Measurements from ENCODE around the gene BATF3. TPM values are rescaled to one million over a fixed set of nuclear protein-coding genes. Genes with fewer than 3 reads are reported as not detected.

BATF3 gene
- total and polyA plus RNA-seq, 2 of the 4 experiments (the other 2 are of a cell fraction) = 1.6 to 3.9 TPM

GRCh38 chr1:212701910-212702309 is 2.3 kb upstream of the BATF3 start:
- Histone ChIP-seq H3K9me3 (ENCODE audit: control insufficient read depth, insufficient read depth, low read length) (no peaks in the 10 kb centered on the region), H3K79me1 (ENCODE audit: low read depth in 1 of 2, low read length in 2 of 2) (no peaks in the 10 kb centered on the region; a peak in 2 of 4 replicates), H3K23ac (ENCODE audit: low read depth, low read length) (no peak overlapping the region), H2AFZ (replicated peaks; ENCODE audit: low read length, poor library complexity) (no peak overlapping the region), H3K56ac (ENCODE audit: extremely low read depth, insufficient read depth, low read length) (no peak overlapping the region), H4K8ac (ENCODE audit: low read depth in 2 of 2, low read length in 2 of 2) (no peak overlapping the region), H3K4me1 (ENCODE audit: control insufficient read depth, insufficient read depth, low read length) (peaks cover 3% of the 10 kb centered on the region; the same call in 1 of the 2 replicates), H3K4ac (ENCODE audit: low read depth, low read length) (no peak overlapping the region), H3K9ac (ENCODE audit: low read depth, low read length) (no peak overlapping the region), H4K5ac (ENCODE audit: low read depth, low read length) (no peak overlapping the region), H4K91ac (ENCODE audit: insufficient read depth, low read depth, low read length) (no peak overlapping the region), H3K36me3 (ENCODE audit: control insufficient read depth, insufficient read depth, low read length) (no peaks in the 10 kb centered on the region), H3K4me2 (ENCODE audit: low read depth, low read length) (no peak overlapping the region), H3K9me1 (ENCODE audit: insufficient read depth, low read length) (no peaks in the 10 kb centered on the region), H3K14ac (replicated peaks; ENCODE audit: low read depth, low read length) (no peak overlapping the region), H3K18ac (ENCODE audit: low read depth, low read length) (no peak overlapping the region), H2AK9ac (replicated peaks; ENCODE audit: low read depth, low read length, poor library complexity) (no peak overlapping the region), H2BK15ac (ENCODE audit: low read depth, low read length) (no peak overlapping the region), H2AK5ac (ENCODE audit: low read depth, low read length) (no peak overlapping the region), H2BK20ac (ENCODE audit: low read depth, low read length) (no peak overlapping the region), H2BK5ac (ENCODE audit: low read depth, low read length, poor library complexity, severe bottlenecking) (no peak overlapping the region), H4K20me1 (ENCODE audit: insufficient read depth, low read length) (no peaks in the 10 kb centered on the region), H3K4me3 (ENCODE audit: insufficient read depth, low read depth, low read length) (no peak overlapping the region), H3K27me3 (ENCODE audit: control insufficient read depth, insufficient read depth, low read length) (no peaks in the 10 kb centered on the region), H3K27ac (ENCODE audit: insufficient read depth, low read length) (no peak overlapping the region), H2BK120ac (ENCODE audit: low read depth, low read length) (no peak overlapping the region)
- intact Hi-C loops (cut with micrococcal nuclease) = loop anchor here (2.0 to 5.0 kb wide), 2 partner anchors 37 to 90 kb away; no protein-coding TSS in a partner anchor
- ChIA-PET POLR2A (ENCODE audit: unreplicated experiment) (interaction anchor here (0.5 kb wide), 1 partner anchor 83 kb away, joined by 3 read pairs; no protein-coding TSS in a partner anchor), CTCF (interaction anchor here (0.7 to 1.3 kb wide), 5 partner anchors 30 to 93 kb away, joined by 4 to 5 read pairs (median 4); no protein-coding TSS in a partner anchor)
- in situ Hi-C loops (cut with MboI; ENCODE audit: low sequenced_read_pairs) = no loop called here
- TF ChIP-seq MXI1 (IDR thresholded peaks at IDR 0.05; ENCODE audit: borderline replicate concordance, low read depth, low read length) = no peak
- no peak for TF ChIP-seq MAFK (IDR thresholded peaks at IDR 0.05; ENCODE audit: low read depth, low read length)
- DNase-seq (no peak), ATAC-seq (ENCODE audit: low read depth) (no peak)
- dilution Hi-C loops (cut with HindIII; ENCODE audit: low sequenced_read_pairs, unreplicated experiment) = no loop called here
- WGBS, 2 experiments (ENCODE audit: extremely low coverage in 2 of 2, insufficient read length in 1 of 2) = no CpG with 5 or more reads among the region's 1 CpG
- BruUV-seq (replicated peaks) = no TSS peak

All from IMR-90 (cell line).